OCI-LY3 (cell line): Measurements from ENCODE around the gene CCDC182.

Source experiments
- H2AFZ ChIP-seq: fragments of 200-600, 300-600 bp; shearing (Covaris generic); 2 replicates; pipeline ENCODE4 v1.6.0; 2014; ENCODE audit warnings: antibody characterized with exemption, low read depth, low read length
- H3K27ac ChIP-seq: fragments of 200-600, 300-600 bp; sonication (generic); 2 replicates; pipeline ENCODE4 v1.5.1; 2014; ENCODE audit warnings: mild to moderate bottlenecking, low read length, moderate library complexity, mixed read lengths
- H3K27me3 ChIP-seq: fragments of 200-600, 300-600 bp; sonication (generic); 2 replicates; pipeline ENCODE4 v1.6.1; 2014; ENCODE audit warnings: low read depth, low read length, mixed read lengths
- H3K36me3 ChIP-seq: fragments of 200-600, 300-600 bp; sonication (generic); replicated peaks from 2 replicates; pipeline ENCODE3; 2014; ENCODE audit warnings: low read depth, low read length, mixed read lengths
- H3K4me1 ChIP-seq: fragments of 300-600, 200-600 bp; sonication (generic); 2 replicates; pipeline ENCODE4 v1.6.1; 2014; ENCODE audit warnings: low read length, mixed read lengths
- H3K4me2 ChIP-seq: fragments of 200-600, 300-600 bp; sonication (generic); 2 replicates; pipeline ENCODE4 v1.6.1; 2014; ENCODE audit warnings: low read length, mixed read lengths
- H3K4me3 ChIP-seq: fragments of 300-600, 200-600 bp; sonication (generic); 2 replicates; pipeline ENCODE4 v1.5.1; 2014; ENCODE audit warnings: antibody characterized with exemption, mild to moderate bottlenecking, low read length, moderate library complexity
- H3K79me2 ChIP-seq: fragments of 300-600, 200-600 bp; shearing (Covaris generic); 2 replicates; pipeline ENCODE4 v1.6.1; 2014; ENCODE audit warnings: mild to moderate bottlenecking, low read length, mixed read lengths
- H3K9ac ChIP-seq: fragments of 300-600, 200-600 bp; shearing (Covaris generic); 2 replicates; pipeline ENCODE4 v1.6.0; 2014; ENCODE audit warnings: mild to moderate bottlenecking, low read length, moderate library complexity
- H3K9me3 ChIP-seq: fragments of 200-600, 300-600 bp; shearing (Covaris generic); 2 replicates; pipeline ENCODE4 v1.6.1; 2014; ENCODE audit warnings: low read length, mixed read lengths; ENCODE audit not compliant: insufficient read depth
- H4K20me1 ChIP-seq: fragments of 200-600, 300-600 bp; sonication (generic); 2 replicates; pipeline ENCODE4 v1.6.1; 2016; ENCODE audit warnings: low read length, mixed read lengths; ENCODE audit not compliant: insufficient read depth
- CTCF ChIP-seq: fragments of 200-600, 300-600 bp; sonication (generic); IDR thresholded peaks from 2 replicates; pipeline ENCODE4 v1.5.1; 2014; ENCODE audit warnings: antibody characterized with exemption, low read length, low read depth
- EZH2phosphoT487 ChIP-seq: fragments of 200-600 bp; shearing (Covaris generic); IDR thresholded peaks from 2 replicates; pipeline ENCODE4 v1.6.1; 2018; ENCODE audit warnings: antibody characterized with exemption, mixed run types, low read depth

Gene CCDC182

GRCh38 chr17:57776366-57776765, 31.3 kb upstream of the CCDC182 start:
- H2AFZ ChIP-seq: no peak overlapping the region
- H3K27me3 ChIP-seq: peaks cover 41% of the 10 kb centered on the region
- H3K27ac ChIP-seq: no peak overlapping the region
- no peak overlapping the region for H3K9ac ChIP-seq
- no peaks in the 10 kb centered on the region for H3K9me3 ChIP-seq
- no peaks in the 10 kb centered on the region for H4K20me1 ChIP-seq
- no peak overlapping the region for H3K4me3 ChIP-seq
- H3K36me3 ChIP-seq: no peaks in the 10 kb centered on the region
- no peaks in the 10 kb centered on the region for H3K79me2 ChIP-seq
- TF ChIP-seq CTCF (no peak), EZH2phosphoT487 (no peak)
- no peaks in the 10 kb centered on the region for H3K4me1 ChIP-seq
- H3K4me2 ChIP-seq: no peak overlapping the region

- Histone ChIP-seq H3K79me2 (no peaks in the 10 kb centered on the region), H3K27ac (no peak overlapping the region), H3K27me3 (peaks cover 55% of the 10 kb centered on the region), H3K36me3 (no peaks in the 10 kb centered on the region), H3K4me2 (no peak overlapping the region), H4K20me1 (no peaks in the 10 kb centered on the region), H3K4me1 (no peaks in the 10 kb centered on the region), H2AFZ (no peak overlapping the region), H3K9me3 (no peaks in the 10 kb centered on the region), H3K9ac (no peak overlapping the region), H3K4me3 (no peak overlapping the region)
- no peak for TF ChIP-seq EZH2phosphoT487
- no peak for TF ChIP-seq CTCF
Observed at GRCh38 chr17:57774872-57775271, 29.8 kb upstream of the CCDC182 start.

GRCh38 chr17:57773557-57773956, 28.5 kb upstream of the CCDC182 start:
- no peak overlapping the region for H3K9ac ChIP-seq

GRCh38 chr17:57772774-57773173, 27.7 kb upstream of the CCDC182 start:
- Histone ChIP-seq H3K4me1 (no peaks in the 10 kb centered on the region), H4K20me1 (no peaks in the 10 kb centered on the region), H3K9ac (no peak overlapping the region), H3K79me2 (no peaks in the 10 kb centered on the region), H3K27ac (no peak overlapping the region), H3K36me3 (no peaks in the 10 kb centered on the region), H3K27me3 (peaks cover 75% of the 10 kb centered on the region), H3K9me3 (no peaks in the 10 kb centered on the region), H3K4me2 (no peak overlapping the region), H2AFZ (no peak overlapping the region), H3K4me3 (no peak overlapping the region)
- TF ChIP-seq EZH2phosphoT487 (no peak), CTCF (no peak)

More at GRCh38 chr17:57773557-57773956, 28.5 kb upstream of the CCDC182 start:
- Histone ChIP-seq H3K27me3 (peaks cover 67% of the 10 kb centered on the region), H2AFZ (no peak overlapping the region), H3K4me2 (no peak overlapping the region), H3K36me3 (no peaks in the 10 kb centered on the region), H3K4me3 (no peak overlapping the region), H3K79me2 (no peaks in the 10 kb centered on the region), H4K20me1 (no peaks in the 10 kb centered on the region), H3K27ac (no peak overlapping the region), H3K4me1 (no peaks in the 10 kb centered on the region), H3K9me3 (no peaks in the 10 kb centered on the region)
- TF ChIP-seq CTCF: no peak
- no peak for TF ChIP-seq EZH2phosphoT487
